ENCODE results near the gene PIR.

Gene PIR

DNA sequence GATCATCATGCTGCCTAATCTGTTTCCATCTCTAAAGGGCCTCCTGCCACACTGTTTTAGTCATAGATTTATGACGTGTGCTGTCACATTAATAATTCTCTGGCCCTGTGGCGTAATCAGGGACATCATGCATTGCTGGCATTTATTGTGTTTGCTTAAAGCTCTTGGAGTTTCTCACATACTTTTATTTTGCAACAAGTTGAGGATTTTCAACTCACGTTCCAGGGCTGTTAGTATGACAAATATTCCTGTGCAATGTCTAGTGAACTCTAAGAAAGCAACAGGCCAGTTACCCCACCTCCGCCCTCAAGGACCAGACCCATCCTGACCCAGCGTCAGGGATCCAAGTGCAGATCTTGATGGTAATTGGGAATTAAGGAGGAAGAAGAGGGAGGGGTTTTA lies 150.1 kb downstream of the PIR start:
- DNase-seq = no peak

DNA sequence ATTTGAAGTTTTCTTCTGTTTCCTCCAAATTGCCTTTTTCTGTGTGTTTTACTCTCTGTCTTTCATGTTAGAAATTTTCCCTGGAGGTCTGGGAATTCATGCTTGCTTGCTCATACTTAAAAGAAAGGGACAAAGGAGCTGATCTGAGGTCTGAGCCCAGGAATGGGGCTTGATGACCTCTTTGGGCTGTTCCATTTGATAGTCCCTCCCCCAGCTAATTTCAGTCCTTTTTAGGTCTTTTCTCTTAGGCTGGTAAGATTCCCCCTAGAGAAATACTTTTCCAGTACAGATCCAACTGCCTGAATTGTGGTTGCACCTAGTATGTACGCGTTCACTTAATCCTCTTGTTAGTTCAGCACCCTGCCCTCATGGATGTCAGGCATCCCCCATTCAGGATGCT lies 152.3 kb downstream of the PIR start:
- DNase-seq = no peak

- DNase-seq = no peak
Measured at GRCh38 chrX:15336023-15336413, 157.1 kb downstream of the PIR start.

DNA sequence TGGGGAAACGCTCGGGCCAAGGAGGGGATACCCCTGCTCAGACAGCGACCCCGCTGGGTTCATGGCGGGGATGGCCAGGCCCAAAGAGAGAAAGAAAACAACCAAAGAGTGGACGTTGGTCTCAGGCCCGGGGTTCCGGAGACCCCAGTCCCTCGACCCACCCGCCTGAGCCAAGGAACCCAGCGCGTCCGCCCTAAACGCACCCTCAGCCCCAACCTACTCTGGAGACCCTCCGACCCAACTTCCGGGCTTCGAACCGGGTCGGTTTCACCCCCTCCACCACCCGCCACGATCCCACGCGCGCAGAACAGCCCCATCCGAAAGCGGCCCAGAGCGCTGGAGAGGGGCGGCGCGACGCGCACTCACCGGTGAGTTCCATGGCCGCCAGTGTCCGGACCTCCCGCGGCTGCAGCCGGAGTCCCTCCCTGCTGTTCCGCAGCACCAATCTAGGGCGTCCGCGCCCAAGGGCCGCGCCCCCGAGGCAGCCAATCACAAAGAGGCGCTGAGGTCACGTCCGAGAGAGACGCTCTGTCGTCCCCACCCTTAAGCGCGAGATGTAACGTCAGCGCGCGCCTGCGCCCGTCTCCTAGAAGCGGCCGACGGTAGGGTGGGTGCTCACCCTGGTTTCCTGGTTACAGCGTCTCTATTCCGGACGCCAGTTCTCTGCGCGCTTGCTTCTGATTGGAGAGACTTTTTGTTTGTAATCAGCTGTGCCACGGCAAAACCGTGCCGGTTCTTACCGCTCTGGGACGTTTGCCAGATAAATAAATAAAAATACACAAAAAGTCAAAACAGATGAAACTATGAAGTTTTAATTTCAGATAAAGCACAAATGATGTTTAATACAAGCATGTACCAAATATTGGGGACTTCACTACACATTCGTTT lies 157.8 kb downstream of the PIR start, which contains the start of gene PIGA:
TSS of gene PIGA (minus strand) at position 389 of the 888 bp plus-strand sequence. CDS start 3,593 bp downstream, outside the sequence.
- peak; percentile 85 for DNase-seq
